HG03469 (cell line): ENCODE results near the gene ZNF792.
"Not testable (repeated sequence)": the region's sequence is repeated elsewhere in the genome, so short reads cannot be mapped to it uniquely, and the experiment has no call there.

ENCODE experiments used
- ATAC-seq: cut with Tn5 transposase; IDR thresholded peaks from one replicate; pipeline ENCODE4 v1.9.1; 2021; ENCODE audit warnings: mild to moderate bottlenecking, moderate library complexity, moderate number of reproducible peaks; ENCODE audit not compliant: unreplicated experiment

The ZNF792 gene

GRCh38 chr19:34926685-34927375 is 37.2 kb downstream of the ZNF792 start, which contains the start of gene ZNF30:
ZNF30 (plus strand) TSS chr19:34926903; CDS start chr19:34929948, 3,045 bp downstream.
- no peak for ATAC-seq

GRCh38 chr19:34926361-34926684 is 37.7 kb downstream of the ZNF792 start:
- ATAC-seq, result no peak

DNA sequence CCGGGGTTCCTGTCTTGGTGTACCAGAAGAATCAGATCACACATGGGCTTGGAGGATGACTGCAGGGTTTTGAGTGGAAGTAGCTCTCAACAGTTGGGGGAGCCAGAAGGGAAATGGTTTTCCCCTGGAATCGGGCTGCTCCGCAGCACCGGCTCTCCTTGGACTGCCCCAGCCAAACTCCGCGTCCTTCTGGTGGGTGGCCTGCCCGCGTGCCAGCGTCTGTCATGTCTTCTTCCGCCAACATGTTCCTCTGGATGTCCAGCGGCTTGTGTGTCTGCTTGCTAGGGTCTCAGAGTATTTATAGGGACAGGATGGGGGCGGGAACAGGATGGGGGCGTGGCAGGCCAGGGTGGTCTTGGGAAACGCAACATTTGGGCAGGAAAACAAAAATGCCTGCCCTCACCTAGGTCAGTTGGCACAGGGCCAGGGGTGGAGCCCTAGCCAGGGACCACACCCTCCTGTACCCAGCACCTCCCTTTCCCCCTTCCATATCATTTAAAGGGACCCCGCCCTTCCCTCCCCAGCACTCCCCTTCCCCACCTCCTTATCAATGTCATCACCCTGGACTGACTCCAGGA is 38.7 kb downstream of the ZNF792 start:
- no peak for ATAC-seq

GRCh38 chr19:34920090-34920786 is 43.8 kb downstream of the ZNF792 start:
- ATAC-seq, result not testable (repeated sequence)

DNA sequence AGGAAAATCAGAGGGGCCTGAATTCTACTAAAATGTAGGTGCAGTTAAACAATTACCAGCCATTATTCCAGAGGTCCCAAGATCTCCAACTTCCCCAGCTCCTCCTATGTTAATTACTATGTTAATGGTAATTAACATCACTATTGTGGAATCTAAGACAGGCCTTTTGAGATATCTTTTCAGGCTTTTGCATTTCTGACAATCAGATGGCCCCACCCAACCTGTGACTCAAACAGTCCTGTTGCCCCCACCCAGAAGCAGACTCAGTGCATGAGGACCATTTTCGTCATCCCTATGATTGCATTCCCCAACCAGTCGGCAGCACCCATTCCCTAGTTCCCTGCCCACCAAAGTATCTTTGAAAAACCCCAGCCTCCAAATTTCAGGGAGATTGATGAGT is 45.8 kb downstream of the ZNF792 start:
- no peak for ATAC-seq

- ATAC-seq, result not testable (repeated sequence)
Observed at GRCh38 chr19:34917144-34917543, 46.9 kb downstream of the ZNF792 start.

DNA sequence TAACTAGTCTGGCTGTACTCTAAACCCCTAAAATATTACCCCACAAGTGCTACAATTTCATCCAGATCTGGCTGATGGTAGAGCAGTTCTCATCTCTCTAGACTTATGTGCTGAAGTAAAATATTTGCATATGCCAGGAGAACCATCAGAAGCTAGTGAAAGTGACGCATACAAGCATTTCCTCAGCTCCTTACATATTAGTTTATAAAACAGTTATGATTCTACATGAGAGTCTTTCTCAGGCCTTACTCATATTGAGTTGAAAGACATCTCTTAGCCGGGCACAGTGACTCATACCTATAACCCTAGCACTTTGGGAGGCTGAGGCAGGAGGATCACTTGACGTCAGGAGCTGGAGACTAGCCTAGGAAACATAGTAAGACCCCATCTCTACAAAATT is 53.3 kb downstream of the ZNF792 start:
- no peak for ATAC-seq
